Measurements from ENCODE around the gene SLC47A2.
"Not testable (repeated sequence)": the region's sequence is repeated elsewhere in the genome, so short reads cannot be mapped to it uniquely, and the experiment has no call there.

Gene SLC47A2

DNA sequence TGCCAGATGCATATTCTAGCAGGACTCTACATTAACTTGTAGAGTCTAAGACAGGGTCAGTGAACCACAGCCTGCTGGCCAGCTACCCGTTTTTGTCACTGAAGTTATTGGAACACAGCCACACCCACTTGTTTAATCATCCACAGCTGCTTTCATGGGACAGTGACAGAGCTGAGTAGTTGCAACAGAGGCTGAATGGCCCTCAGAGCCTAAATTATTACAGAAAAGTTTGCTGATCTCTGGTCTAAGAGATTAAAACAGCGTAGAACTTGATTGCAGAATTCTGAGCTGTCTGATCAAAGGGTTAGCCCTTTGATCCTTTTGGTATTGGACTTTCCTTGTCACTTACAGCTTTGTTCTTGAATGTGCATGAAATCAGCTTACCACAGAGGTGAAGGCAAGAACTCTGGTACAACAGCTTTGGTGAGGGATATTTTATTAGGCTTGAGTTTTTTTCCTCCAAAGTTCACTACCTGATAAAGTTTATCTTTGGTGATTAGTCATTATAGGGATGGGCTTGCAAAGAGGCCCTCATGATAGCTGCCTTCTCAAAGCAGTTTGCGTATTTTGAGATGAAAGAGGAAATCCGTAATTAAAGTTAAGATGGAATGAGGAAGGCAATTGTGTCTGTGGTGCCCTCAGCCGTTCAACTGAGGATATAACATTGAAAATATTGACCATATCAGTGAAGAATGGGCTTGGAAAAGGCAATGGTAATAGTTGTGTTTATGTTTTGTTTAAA, 44.2 kb downstream of the SLC47A2 start:
- DNase-seq (ENCODE audit: insufficient read length, low spot score): no peak
- FAIRE-seq: no peak
- TF ChIP-seq, protein P1, sequence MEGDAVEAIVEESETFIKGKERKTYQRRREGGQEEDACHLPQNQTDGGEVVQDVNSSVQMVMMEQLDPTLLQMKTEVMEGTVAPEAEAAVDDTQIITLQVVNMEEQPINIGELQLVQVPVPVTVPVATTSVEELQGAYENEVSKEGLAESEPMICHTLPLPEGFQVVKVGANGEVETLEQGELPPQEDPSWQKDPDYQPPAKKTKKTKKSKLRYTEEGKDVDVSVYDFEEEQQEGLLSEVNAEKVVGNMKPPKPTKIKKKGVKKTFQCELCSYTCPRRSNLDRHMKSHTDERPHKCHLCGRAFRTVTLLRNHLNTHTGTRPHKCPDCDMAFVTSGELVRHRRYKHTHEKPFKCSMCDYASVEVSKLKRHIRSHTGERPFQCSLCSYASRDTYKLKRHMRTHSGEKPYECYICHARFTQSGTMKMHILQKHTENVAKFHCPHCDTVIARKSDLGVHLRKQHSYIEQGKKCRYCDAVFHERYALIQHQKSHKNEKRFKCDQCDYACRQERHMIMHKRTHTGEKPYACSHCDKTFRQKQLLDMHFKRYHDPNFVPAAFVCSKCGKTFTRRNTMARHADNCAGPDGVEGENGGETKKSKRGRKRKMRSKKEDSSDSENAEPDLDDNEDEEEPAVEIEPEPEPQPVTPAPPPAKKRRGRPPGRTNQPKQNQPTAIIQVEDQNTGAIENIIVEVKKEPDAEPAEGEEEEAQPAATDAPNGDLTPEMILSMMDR (IDR thresholded peaks at IDR 0.05; ENCODE audit: insufficient read depth, missing control alignments): peak; percentile 16

DNA sequence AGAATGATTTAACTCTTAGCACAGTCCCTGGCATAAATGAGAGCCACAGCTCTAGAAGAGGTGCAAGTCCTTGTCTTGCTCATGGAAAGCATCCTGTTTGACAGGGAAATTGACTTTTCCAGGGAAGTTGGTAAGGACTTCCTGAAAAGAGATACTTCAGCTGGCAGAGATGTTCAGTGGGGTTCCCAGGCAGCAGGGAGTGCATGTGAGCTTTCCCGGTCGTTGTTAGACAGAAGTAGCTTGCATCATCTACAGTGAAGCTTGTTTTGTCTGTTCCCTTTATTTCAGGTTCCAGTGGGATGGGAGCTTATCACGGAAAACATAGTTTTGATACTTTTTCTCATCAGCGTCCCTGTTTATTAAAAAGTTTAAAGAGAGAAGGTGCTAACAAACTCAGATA, 45.0 kb downstream of the SLC47A2 start:
- DNase-seq (ENCODE audit: insufficient read length, low spot score) (no peak), FAIRE-seq (no peak)
- TF ChIP-seq, protein P1 (IDR thresholded peaks at IDR 0.05; ENCODE audit: insufficient read depth, missing control alignments): no peak

- TF ChIP-seq, protein P1 (IDR thresholded peaks at IDR 0.05; ENCODE audit: insufficient read depth, missing control alignments): no peak
- no peak for FAIRE-seq
- DNase-seq (ENCODE audit: insufficient read length, low spot score): no peak
Measured at GRCh38 chr17:19670908-19671307, 45.5 kb downstream of the SLC47A2 start.

GRCh38 chr17:19669680-19670079, 46.7 kb downstream of the SLC47A2 start:
- not testable (repeated sequence) for FAIRE-seq; DNase-seq (ENCODE audit: insufficient read length, low spot score)

- FAIRE-seq (no peak), DNase-seq (ENCODE audit: insufficient read length, low spot score) (no peak)
- TF ChIP-seq, protein P1 (IDR thresholded peaks at IDR 0.05; ENCODE audit: insufficient read depth, missing control alignments): no peak
Measured at GRCh38 chr17:19664821-19665181, 51.6 kb downstream of the SLC47A2 start.

GRCh38 chr17:19664136-19664820, 52.1 kb downstream of the SLC47A2 start:
- TF ChIP-seq, protein P1 (IDR thresholded peaks at IDR 0.05; ENCODE audit: insufficient read depth, missing control alignments): no peak
- no peak for FAIRE-seq
- DNase-seq (ENCODE audit: insufficient read length, low spot score): no peak

DNA sequence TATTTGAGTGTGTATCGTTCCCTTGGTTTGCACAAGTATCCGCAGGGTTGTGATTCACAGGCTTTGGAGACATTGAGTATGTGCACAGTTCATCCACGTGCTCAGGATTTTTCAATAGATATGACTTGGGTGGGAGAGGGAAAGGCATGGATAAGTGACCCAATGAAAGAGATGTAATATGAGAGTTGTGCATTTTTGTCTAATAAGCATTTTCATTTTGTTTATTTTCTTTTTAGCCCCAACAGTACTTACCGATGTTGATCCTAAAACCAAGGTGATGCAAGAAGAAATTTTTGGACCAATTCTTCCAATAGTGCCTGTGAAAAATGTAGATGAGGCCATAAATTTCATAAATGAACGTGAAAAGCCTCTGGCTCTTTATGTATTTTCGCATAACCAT, 53.3 kb downstream of the SLC47A2 start:
- FAIRE-seq (no peak), DNase-seq (ENCODE audit: insufficient read length, low spot score) (no peak)
- TF ChIP-seq, protein P1 (IDR thresholded peaks at IDR 0.05; ENCODE audit: insufficient read depth, missing control alignments): no peak
